Esophagus squamous epithelium (tissue), 4 donors: ENCODE results near the gene ADAMTS2.

Source experiments
- POLR2A ChIP-seq, 4 donors: fragments of 450-650 bp; IDR thresholded peaks; one replicate each; pipeline ENCODE4 v1.6.1; 2017; ENCODE audit warnings: antibody characterized with exemption in 4 of 4, mild to moderate bottlenecking in 4 of 4, moderate library complexity in 3 of 4
- TF ChIP-seq, protein P1 (sequence below), 6 experiments: fragments of 450-650 bp in 4 of 6; fragments of 200-600 bp in 2 of 6; sonication (generic) in 2 of 6; IDR thresholded peaks; one replicate each; pipeline ENCODE4 v1.5.1; 2016 to 2019; ENCODE audit warnings: antibody characterized with exemption in 6 of 6, mild to moderate bottlenecking in 4 of 6, moderate library complexity in 4 of 6

- TF ChIP-seq, protein P1, sequence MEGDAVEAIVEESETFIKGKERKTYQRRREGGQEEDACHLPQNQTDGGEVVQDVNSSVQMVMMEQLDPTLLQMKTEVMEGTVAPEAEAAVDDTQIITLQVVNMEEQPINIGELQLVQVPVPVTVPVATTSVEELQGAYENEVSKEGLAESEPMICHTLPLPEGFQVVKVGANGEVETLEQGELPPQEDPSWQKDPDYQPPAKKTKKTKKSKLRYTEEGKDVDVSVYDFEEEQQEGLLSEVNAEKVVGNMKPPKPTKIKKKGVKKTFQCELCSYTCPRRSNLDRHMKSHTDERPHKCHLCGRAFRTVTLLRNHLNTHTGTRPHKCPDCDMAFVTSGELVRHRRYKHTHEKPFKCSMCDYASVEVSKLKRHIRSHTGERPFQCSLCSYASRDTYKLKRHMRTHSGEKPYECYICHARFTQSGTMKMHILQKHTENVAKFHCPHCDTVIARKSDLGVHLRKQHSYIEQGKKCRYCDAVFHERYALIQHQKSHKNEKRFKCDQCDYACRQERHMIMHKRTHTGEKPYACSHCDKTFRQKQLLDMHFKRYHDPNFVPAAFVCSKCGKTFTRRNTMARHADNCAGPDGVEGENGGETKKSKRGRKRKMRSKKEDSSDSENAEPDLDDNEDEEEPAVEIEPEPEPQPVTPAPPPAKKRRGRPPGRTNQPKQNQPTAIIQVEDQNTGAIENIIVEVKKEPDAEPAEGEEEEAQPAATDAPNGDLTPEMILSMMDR (IDR thresholded peaks at IDR 0.05) = no peak
- no peak for TF ChIP-seq POLR2A (IDR thresholded peaks at IDR 0.05)
These were observed 160.7 kb downstream of the ADAMTS2 start for GRCh38 chr5:179184521-179185050.
